HEK293 (cell line): Measurements from ENCODE around the gene PSMF1.

Experiments
- CTCF ChIA-PET: fragments of 350-600 bp; formaldehyde crosslinking; extraction: SDS; loops from one replicate; lab custom pipeline; 2021; ENCODE audit warnings: antibody characterized with exemption; lab: Yijun Ruan, JAX
- POLR2A ChIA-PET: fragments of 300-600 bp; formaldehyde crosslinking; extraction: SDS; loops from one replicate; lab custom pipeline; 2020; ENCODE audit warnings: antibody characterized with exemption, inconsistent platforms; lab: Yijun Ruan, JAX
- H3K27ac ChIP-seq: fragments of 200-500 bp; sonication (Bioruptor generic); 2 replicates; pipeline ENCODE4 v1.5.1; 2014; ENCODE audit warnings: low read depth, low read length, control low read depth, inconsistent platforms; ENCODE audit errors: extremely low read depth
- H3K36me3 ChIP-seq, 2 experiments: fragments of 200-500 bp in 1 of 2; sonication (Bioruptor generic) in 1 of 2; 1 replicate in 1 of 2; 2 replicates in 1 of 2; pipeline ENCODE4 v1.5.1; 2014 to 2017; ENCODE audit warnings: inconsistent platforms in 2 of 2, low read length in 2 of 2; ENCODE audit not compliant: control insufficient read depth in 2 of 2, insufficient read depth in 1 of 2
- H3K4me1 ChIP-seq: fragments of 200-500 bp; sonication (Bioruptor generic); 2 replicates; pipeline ENCODE4 v1.5.1; 2014; ENCODE audit warnings: mild to moderate bottlenecking, low read length, inconsistent platforms; ENCODE audit not compliant: control insufficient read depth, insufficient read depth
- H3K4me3 ChIP-seq: 2 replicates; pipeline ENCODE4 v1.5.1; 2011; ENCODE audit warnings: low read depth, mild to moderate bottlenecking, control low read depth, low read length, moderate library complexity
- H3K9me3 ChIP-seq: fragments of 200-500 bp; sonication (Bioruptor generic); 2 replicates; pipeline ENCODE4 v1.5.1; 2014; ENCODE audit warnings: low read depth, low read length, inconsistent platforms; ENCODE audit not compliant: control insufficient read depth, insufficient read depth
- GLIS2 ChIP-seq: fragments of 450-650 bp; formaldehyde crosslinking; IDR thresholded peaks from 2 replicates; pipeline ENCODE4 v1.5.1; 2016; ENCODE audit warnings: missing biosample characterization, missing genetic modification characterization
- OSR2 ChIP-seq: fragments of 450-650 bp; formaldehyde crosslinking; IDR thresholded peaks from 2 replicates; pipeline ENCODE4 v1.5.1; 2016; ENCODE audit warnings: missing biosample characterization, missing genetic modification characterization
- ZBTB8A ChIP-seq: fragments of 450-650 bp; formaldehyde crosslinking; IDR thresholded peaks from 2 replicates; pipeline ENCODE4 v1.5.1; 2016; ENCODE audit warnings: missing biosample characterization, missing genetic modification characterization
- ZFHX2 ChIP-seq: fragments of 450-650 bp; formaldehyde crosslinking; conservative IDR thresholded peaks from 2 replicates; pipeline ENCODE4 v1.5.1; 2016; ENCODE audit warnings: missing biosample characterization, missing genetic modification characterization
- ZNF18 ChIP-seq: fragments of 450-650 bp; formaldehyde crosslinking; IDR thresholded peaks from 2 replicates; pipeline ENCODE4 v1.5.1; 2016; ENCODE audit warnings: missing biosample characterization, missing genetic modification characterization
- ZNF391 ChIP-seq: fragments of 450-650 bp; formaldehyde crosslinking; IDR thresholded peaks from 2 replicates; pipeline ENCODE4 v1.5.1; 2016; ENCODE audit warnings: low read depth, missing biosample characterization, missing genetic modification characterization, borderline replicate concordance
- ZNF707 ChIP-seq: fragments of 450-650 bp; formaldehyde crosslinking; IDR thresholded peaks from 2 replicates; pipeline ENCODE4 v1.5.1; 2016; ENCODE audit warnings: missing biosample characterization, missing genetic modification characterization
- TF ChIP-seq, protein P1 (sequence below): fragments of 450-650 bp; formaldehyde crosslinking; conservative IDR thresholded peaks from 2 replicates; pipeline ENCODE4 v1.5.1; 2016; ENCODE audit warnings: low read depth, missing biosample characterization, missing genetic modification characterization
- TF ChIP-seq, protein P2 (sequence below): sonication (generic); formaldehyde crosslinking; IDR thresholded peaks from 2 replicates; pipeline ENCODE4 v1.8.1; 2022; ENCODE audit warnings: mild to moderate bottlenecking, moderate library complexity, missing genetic modification reagents
- TF ChIP-seq, protein P3 (sequence below): fragments of 450-650 bp; formaldehyde crosslinking; IDR thresholded peaks from 2 replicates; pipeline ENCODE4 v1.5.1; 2016; ENCODE audit warnings: missing biosample characterization, missing genetic modification characterization

Gene PSMF1

DNA sequence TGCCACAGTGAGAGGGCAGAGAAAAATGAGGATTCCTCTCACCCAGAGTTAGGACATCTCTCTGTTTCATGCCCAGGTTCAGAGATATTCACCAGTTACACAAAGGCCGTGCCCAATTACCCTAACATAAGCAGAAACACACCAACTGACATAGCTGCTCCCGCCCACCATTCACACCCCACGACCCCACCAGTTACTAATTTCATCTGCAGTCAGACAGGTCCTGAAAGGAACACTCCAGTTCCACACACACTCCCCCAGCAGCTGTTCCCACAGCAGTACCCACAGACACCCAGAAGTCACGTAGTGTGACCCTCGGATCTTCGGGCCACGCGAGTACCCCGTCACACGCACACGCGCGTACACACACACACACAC lies 65.8 kb downstream of the PSMF1 start (continued):
- TF ChIP-seq, protein P1, sequence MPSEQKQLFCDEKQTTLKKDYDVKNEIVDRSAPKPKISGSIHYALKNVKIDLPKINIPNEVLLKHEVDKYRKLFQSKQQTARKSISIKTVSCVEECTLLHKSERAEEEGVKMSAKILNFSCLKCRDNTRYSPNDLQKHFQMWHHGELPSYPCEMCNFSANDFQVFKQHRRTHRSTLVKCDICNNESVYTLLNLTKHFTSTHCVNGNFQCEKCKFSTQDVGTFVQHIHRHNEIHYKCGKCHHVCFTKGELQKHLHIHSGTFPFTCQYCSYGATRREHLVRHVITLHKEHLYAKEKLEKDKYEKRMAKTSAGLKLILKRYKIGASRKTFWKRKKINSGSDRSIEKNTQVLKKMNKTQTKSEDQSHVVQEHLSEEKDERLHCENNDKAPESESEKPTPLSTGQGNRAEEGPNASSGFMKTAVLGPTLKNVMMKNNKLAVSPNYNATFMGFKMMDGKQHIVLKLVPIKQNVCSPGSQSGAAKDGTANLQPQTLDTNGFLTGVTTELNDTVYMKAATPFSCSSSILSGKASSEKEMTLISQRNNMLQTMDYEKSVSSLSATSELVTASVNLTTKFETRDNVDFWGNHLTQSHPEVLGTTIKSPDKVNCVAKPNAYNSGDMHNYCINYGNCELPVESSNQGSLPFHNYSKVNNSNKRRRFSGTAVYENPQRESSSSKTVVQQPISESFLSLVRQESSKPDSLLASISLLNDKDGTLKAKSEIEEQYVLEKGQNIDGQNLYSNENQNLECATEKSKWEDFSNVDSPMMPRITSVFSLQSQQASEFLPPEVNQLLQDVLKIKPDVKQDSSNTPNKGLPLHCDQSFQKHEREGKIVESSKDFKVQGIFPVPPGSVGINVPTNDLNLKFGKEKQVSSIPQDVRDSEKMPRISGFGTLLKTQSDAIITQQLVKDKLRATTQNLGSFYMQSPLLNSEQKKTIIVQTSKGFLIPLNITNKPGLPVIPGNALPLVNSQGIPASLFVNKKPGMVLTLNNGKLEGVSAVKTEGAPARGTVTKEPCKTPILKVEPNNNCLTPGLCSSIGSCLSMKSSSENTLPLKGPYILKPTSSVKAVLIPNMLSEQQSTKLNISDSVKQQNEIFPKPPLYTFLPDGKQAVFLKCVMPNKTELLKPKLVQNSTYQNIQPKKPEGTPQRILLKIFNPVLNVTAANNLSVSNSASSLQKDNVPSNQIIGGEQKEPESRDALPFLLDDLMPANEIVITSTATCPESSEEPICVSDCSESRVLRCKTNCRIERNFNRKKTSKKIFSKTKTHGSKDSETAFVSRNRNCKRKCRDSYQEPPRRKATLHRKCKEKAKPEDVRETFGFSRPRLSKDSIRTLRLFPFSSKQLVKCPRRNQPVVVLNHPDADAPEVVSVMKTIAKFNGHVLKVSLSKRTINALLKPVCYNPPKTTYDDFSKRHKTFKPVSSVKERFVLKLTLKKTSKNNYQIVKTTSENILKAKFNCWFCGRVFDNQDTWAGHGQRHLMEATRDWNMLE (tag by site-specific recombination) = no peak
- TF ChIP-seq ZNF18 (tag by site-specific recombination) (0 out of 2 replicates have a peak, but pooled peaks have one; percentile 11), ZFHX2 (peak; percentile 70)

DNA sequence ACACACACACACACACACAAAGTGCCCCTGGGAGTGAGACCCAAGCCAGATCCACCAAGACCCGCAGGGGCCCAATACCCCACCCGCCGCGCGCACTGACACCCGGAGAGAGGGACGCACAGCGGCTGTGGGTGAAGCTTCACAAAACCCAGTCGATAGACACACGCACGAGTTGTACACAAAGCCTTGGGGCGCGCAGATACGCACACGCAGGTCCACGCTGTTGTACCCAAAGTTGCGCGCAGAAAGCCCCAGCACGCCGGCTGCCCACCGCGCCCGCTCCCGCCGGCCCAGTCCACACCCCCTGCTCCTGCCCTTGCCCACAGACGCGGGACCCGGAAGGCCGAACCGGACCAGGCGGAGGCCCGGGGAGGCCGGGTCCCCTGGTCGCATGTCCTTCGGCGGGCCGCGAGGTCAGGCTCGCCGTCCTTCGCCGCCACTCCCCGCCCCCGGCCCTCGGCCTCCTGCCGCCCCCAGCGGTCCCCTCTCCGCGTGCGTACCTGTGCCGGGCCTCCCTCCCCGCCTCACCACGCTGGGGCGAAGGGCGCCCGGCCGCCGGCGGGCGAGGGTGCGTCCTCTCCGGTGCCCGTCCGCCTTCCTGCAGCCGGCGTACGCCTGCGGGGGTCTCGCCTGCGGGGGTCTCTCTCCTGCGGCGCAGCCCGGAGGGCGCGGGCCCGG lies 66.4 kb downstream of the PSMF1 start, which contains the start of gene TMEM74B:
Gene TMEM74B (minus strand): TSS at position 344 of the 678 bp plus-strand sequence. CDS start 1,180 bp downstream, outside the sequence.
- TF ChIP-seq ZNF18 (tag by site-specific recombination) (0 out of 2 replicates have a peak, but pooled peaks have one; percentile 0), GLIS2 (tag by site-specific recombination) (peak; percentile 23; the same call in 1 of the 2 replicates), OSR2 (tag by site-specific recombination) (no peak), ZNF391 (0 out of 2 replicates have a peak, but pooled peaks have one; percentile 63), ZBTB8A (tag by site-specific recombination) (0 out of 2 replicates have a peak, but pooled peaks have one; percentile 4), ZNF707 (tag by site-specific recombination) (no peak)
- TF ChIP-seq, protein P2, sequence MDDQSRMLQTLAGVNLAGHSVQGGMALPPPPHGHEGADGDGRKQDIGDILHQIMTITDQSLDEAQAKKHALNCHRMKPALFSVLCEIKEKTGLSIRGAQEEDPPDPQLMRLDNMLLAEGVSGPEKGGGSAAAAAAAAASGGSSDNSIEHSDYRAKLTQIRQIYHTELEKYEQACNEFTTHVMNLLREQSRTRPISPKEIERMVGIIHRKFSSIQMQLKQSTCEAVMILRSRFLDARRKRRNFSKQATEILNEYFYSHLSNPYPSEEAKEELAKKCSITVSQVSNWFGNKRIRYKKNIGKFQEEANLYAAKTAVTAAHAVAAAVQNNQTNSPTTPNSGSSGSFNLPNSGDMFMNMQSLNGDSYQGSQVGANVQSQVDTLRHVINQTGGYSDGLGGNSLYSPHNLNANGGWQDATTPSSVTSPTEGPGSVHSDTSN = peak; percentile 69; the same call in 1 of the 2 replicates
- TF ChIP-seq, protein P3, sequence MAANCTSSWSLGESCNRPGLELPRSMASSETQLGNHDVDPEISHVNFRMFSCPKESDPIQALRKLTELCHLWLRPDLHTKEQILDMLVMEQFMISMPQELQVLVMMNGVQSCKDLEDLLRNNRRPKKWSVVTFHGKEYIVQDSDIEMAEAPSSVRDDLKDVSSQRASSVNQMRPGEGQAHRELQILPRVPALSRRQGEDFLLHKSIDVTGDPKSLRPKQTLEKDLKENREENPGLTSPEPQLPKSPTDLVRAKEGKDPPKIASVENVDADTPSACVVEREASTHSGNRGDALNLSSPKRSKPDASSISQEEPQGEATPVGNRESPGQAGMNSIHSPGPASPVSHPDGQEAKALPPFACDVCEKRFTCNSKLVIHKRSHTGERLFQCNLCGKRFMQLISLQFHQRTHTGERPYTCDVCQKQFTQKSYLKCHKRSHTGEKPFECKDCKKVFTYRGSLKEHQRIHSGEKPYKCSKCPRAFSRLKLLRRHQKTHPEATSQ (tag by site-specific recombination) = no peak
- no peaks in the 10 kb centered on the region for H3K9me3 ChIP-seq
- ChIA-PET CTCF (interaction anchor here (0.6 to 3.4 kb wide), 7 partner anchors 11 to 397 kb away, joined by 3 to 21 read pairs (median 4); no protein-coding TSS in a partner anchor), POLR2A (interaction anchor here (0.8 to 1.0 kb wide), 2 partner anchors 13 to 38 kb away, joined by 3 to 4 read pairs; no protein-coding TSS in a partner anchor)
- H3K27ac ChIP-seq = no peak within 1 kb of the TSS; the same call in 1 of the 2 replicates
- peaks cover 0 to 17% of the 10 kb centered on the region in 2 experiments; a peak in 1 of 3 replicates for H3K36me3 ChIP-seq
- H3K4me1 ChIP-seq = no peaks in the 10 kb centered on the region
- H3K4me3 ChIP-seq = peak within 1 kb of the TSS; percentile 46
